MCF 10A (cell line): ENCODE data around the gene COL23A1. TPM values are rescaled to one million over a fixed set of nuclear protein-coding genes. Genes with fewer than 3 reads are reported as not detected.

ENCODE experiments used
- BruUV-seq: library from RNA; stranded (reverse); fragments of 400-500 nt; replicated peaks from 2 replicates; lab custom pipeline; 2021; lab: Mats Ljungman, UMichigan
- CTCF ChIA-PET: fragments of 300-600 bp; sonication (Branson Sonifier 250); formaldehyde crosslinking; extraction: SDS; loops from one replicate; lab custom pipeline; 2021; ENCODE audit warnings: antibody characterized with exemption, inconsistent platforms; lab: Yijun Ruan, JAX
- POLR2A ChIA-PET: fragments of 300-600, 350-650 bp; sonication (Branson Sonifier 250); formaldehyde crosslinking; extraction: SDS; loops from one replicate; lab custom pipeline; 2020; ENCODE audit warnings: antibody characterized with exemption, inconsistent platforms; lab: Yijun Ruan, JAX
- DNase-seq: peaks from one replicate; pipeline ENCODE4 v3.0.0-alpha.2; 2018; ENCODE audit not compliant: unreplicated experiment
- H3K27ac Mint-ChIP-seq: one replicate; pipeline ENCODE4 v1.8.0; 2022; ENCODE audit warnings: mild to moderate bottlenecking, low read depth, mixed read lengths; ENCODE audit not compliant: unreplicated experiment
- H3K27me3 Mint-ChIP-seq: one replicate; pipeline ENCODE4 v1.8.0; 2022; ENCODE audit warnings: mixed read lengths; ENCODE audit not compliant: insufficient read depth, unreplicated experiment
- H3K36me3 Mint-ChIP-seq: one replicate; pipeline ENCODE4 v1.8.0; 2022; ENCODE audit warnings: mild to moderate bottlenecking, moderate library complexity, mixed read lengths; ENCODE audit not compliant: insufficient read depth, unreplicated experiment
- H3K4me1 Mint-ChIP-seq: one replicate; pipeline ENCODE4 v1.8.0; 2022; ENCODE audit warnings: mixed read lengths; ENCODE audit not compliant: insufficient read depth, unreplicated experiment
- H3K4me3 Mint-ChIP-seq: one replicate; pipeline ENCODE4 v1.8.0; 2022; ENCODE audit warnings: mild to moderate bottlenecking, moderate library complexity, mixed read lengths; ENCODE audit not compliant: unreplicated experiment
- H3K9me3 Mint-ChIP-seq: one replicate; pipeline ENCODE4 v1.8.0; 2022; ENCODE audit warnings: mixed read lengths; ENCODE audit not compliant: unreplicated experiment
- intact Hi-C: fragments of 100-400 bp; cut with micrococcal nuclease; formaldehyde crosslinking; loops from 2 replicates; pipeline ENCODE4 v1.14.1; 2022
- total RNA-seq: library from RNA; stranded (reverse); gene quantifications from 2 replicates; pipeline ENCODE4 v1.2.3, GENCODE V29; 2022
- TF ChIP-seq, protein P1 (sequence below): fragments of 200-600 bp; IDR thresholded peaks from one replicate; pipeline ENCODE4 v1.8.0; 2022; ENCODE audit warnings: antibody characterized with exemption, mild to moderate bottlenecking; ENCODE audit not compliant: unreplicated experiment

COL23A1 gene
- total RNA-seq, 1 experiment from 2014 or later, result not detected

DNA sequence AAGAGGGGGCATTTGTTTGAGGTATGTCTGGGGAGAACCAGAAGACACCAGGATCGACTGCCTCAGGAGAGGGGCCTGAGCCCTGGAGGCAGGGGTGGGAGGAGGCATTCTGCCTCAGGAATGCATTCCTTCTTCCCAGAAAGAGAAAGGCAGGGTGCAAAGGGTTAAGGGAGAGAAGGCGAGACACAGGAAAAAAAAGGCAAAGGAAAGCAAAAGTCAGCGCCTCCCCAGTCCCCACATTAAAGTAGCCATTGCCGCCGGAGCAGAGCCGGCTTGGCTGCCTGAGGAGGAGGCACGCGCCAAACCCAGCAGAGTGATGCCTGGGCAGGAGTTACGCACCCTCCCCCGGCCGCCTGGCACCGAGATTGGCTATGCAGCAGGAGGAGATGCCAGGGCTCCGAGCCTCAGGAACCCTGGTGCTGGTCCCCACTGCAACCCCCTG lies 233.7 kb downstream of the COL23A1 start:
- TF ChIP-seq, protein P1, sequence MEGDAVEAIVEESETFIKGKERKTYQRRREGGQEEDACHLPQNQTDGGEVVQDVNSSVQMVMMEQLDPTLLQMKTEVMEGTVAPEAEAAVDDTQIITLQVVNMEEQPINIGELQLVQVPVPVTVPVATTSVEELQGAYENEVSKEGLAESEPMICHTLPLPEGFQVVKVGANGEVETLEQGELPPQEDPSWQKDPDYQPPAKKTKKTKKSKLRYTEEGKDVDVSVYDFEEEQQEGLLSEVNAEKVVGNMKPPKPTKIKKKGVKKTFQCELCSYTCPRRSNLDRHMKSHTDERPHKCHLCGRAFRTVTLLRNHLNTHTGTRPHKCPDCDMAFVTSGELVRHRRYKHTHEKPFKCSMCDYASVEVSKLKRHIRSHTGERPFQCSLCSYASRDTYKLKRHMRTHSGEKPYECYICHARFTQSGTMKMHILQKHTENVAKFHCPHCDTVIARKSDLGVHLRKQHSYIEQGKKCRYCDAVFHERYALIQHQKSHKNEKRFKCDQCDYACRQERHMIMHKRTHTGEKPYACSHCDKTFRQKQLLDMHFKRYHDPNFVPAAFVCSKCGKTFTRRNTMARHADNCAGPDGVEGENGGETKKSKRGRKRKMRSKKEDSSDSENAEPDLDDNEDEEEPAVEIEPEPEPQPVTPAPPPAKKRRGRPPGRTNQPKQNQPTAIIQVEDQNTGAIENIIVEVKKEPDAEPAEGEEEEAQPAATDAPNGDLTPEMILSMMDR, result no peak
- no TSS peak for BruUV-seq
- ChIA-PET CTCF (interaction anchor here (0.5 to 1.2 kb wide), 2 partner anchors 10 to 212 kb away, joined by 3 read pairs; no protein-coding TSS in a partner anchor), POLR2A (interaction anchor here (1.2 kb wide), 1 partner anchor 15 kb away, joined by 3 read pairs; no protein-coding TSS in a partner anchor)
- Mint-ChIP-seq H3K27me3 (peaks cover 44% of the 10 kb centered on the region), H3K27ac (no peak overlapping the region), H3K9me3 (no peaks in the 10 kb centered on the region), H3K4me3 (no peak overlapping the region), H3K4me1 (peaks cover 6% of the 10 kb centered on the region), H3K36me3 (no peaks in the 10 kb centered on the region)
- intact Hi-C loops, result no loop called here
- DNase-seq, result no peak

DNA sequence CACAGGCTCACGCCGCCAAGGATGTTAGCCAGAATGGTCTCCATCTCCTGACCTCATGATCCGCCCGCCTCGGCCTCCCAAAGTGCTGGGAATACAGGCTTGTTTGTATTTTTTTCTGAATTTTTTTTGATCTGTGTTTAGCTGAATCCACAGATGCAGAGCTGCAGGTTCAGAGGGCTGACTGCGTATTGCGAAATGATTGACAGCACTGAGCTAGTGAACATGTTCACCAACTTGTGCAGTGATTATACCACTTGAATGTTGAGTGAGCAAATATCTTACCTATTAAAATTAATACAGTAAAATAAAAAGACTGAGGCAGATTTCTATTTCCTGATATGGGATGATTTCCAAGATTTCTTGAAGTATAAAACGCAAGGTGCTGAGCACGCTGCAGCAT lies 234.5 kb downstream of the COL23A1 start:
- DNase-seq, result peak; percentile 28
- BruUV-seq, result no TSS peak
- intact Hi-C loops, result no loop called here
- no peak overlapping the region for H3K27ac Mint-ChIP-seq
- no peaks in the 10 kb centered on the region for H3K9me3 Mint-ChIP-seq
- CTCF ChIA-PET, result interaction anchor here (0.7 to 1.2 kb wide), 2 partner anchors 11 to 188 kb away, joined by 3 to 4 read pairs; no protein-coding TSS in a partner anchor
- peaks cover 36% of the 10 kb centered on the region for H3K27me3 Mint-ChIP-seq
- TF ChIP-seq, protein P1, result no peak
- H3K4me3 Mint-ChIP-seq, result no peak overlapping the region
- H3K36me3 Mint-ChIP-seq, result no peaks in the 10 kb centered on the region
- POLR2A ChIA-PET, result interaction anchor here (0.6 to 1.2 kb wide), 2 partner anchors 16 to 67 kb away, joined by 3 read pairs; no protein-coding TSS in a partner anchor
- H3K4me1 Mint-ChIP-seq, result peaks cover 11% of the 10 kb centered on the region

DNA sequence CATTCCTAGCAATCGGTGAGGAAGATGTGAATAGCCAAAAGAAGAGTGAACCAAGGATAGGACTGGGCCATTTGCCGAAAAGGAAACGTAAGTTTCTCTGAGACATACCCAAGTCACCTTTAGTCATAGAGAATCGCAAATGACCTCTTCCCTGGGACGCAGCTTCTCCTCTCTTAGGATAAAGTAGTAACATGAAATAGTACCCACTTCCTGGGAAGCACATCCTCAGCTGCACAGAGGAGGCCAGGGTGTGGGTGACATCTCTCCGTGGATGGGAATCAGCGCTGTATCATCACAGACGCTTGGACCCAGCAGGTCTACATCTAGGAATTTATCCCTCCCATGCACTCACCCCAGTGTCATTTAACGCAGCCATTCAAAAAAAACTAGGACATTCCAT lies 236.7 kb downstream of the COL23A1 start:
- Mint-ChIP-seq H3K27me3 (peaks cover 17% of the 10 kb centered on the region), H3K4me3 (no peak overlapping the region), H3K27ac (no peak overlapping the region), H3K36me3 (no peaks in the 10 kb centered on the region), H3K4me1 (peaks cover 20% of the 10 kb centered on the region), H3K9me3 (no peaks in the 10 kb centered on the region)
- BruUV-seq, result no TSS peak
- TF ChIP-seq, protein P1, result no peak
- no peak for DNase-seq
- intact Hi-C loops, result no loop called here
- ChIA-PET CTCF (no interaction called here), POLR2A (no interaction called here)

DNA sequence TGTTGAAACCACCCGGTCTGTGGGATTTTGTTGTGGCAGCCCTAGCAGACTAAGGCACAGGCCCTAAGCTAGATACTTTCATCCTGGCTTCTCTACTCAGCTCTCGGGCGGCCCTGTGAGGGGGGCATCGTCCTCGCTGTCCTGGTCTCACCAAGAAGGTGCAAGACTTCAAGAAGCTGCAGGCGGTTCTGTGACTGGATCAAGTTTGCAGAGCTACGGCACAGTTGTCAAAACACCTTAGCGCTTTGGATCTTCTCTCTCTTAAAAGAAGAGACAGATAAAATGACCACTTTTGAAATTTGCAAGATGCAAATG lies 238.2 kb downstream of the COL23A1 start:
- ChIA-PET CTCF (no interaction called here), POLR2A (interaction anchor here (0.8 kb wide), 2 partner anchors 63 to 261 kb away, joined by 3 read pairs; no protein-coding TSS in a partner anchor)
- Mint-ChIP-seq H3K9me3 (no peaks in the 10 kb centered on the region), H3K27ac (no peak overlapping the region), H3K4me1 (peaks cover 20% of the 10 kb centered on the region), H3K4me3 (no peak overlapping the region), H3K27me3 (peaks cover 17% of the 10 kb centered on the region), H3K36me3 (no peaks in the 10 kb centered on the region)
- BruUV-seq, result no TSS peak
- no peak for DNase-seq
- intact Hi-C loops, result no loop called here
- TF ChIP-seq, protein P1, result no peak
